HEK293 (cell line): ENCODE results near the gene UGT2B7.

ENCODE experiments used
- CTCF ChIA-PET: fragments of 350-600 bp; formaldehyde crosslinking; extraction: SDS; loops from one replicate; lab custom pipeline; 2021; ENCODE audit warnings: antibody characterized with exemption; lab: Yijun Ruan, JAX
- POLR2A ChIA-PET: fragments of 300-600 bp; formaldehyde crosslinking; extraction: SDS; loops from one replicate; lab custom pipeline; 2020; ENCODE audit warnings: antibody characterized with exemption, inconsistent platforms; lab: Yijun Ruan, JAX
- H3K27ac ChIP-seq: fragments of 200-500 bp; sonication (Bioruptor generic); 2 replicates; pipeline ENCODE4 v1.5.1; 2014; ENCODE audit warnings: low read depth, low read length, control low read depth, inconsistent platforms; ENCODE audit errors: extremely low read depth
- H3K36me3 ChIP-seq, 2 experiments: fragments of 200-500 bp in 1 of 2; sonication (Bioruptor generic) in 1 of 2; 1 replicate in 1 of 2; 2 replicates in 1 of 2; pipeline ENCODE4 v1.5.1; 2014 to 2017; ENCODE audit warnings: inconsistent platforms in 2 of 2, low read length in 2 of 2; ENCODE audit not compliant: control insufficient read depth in 2 of 2, insufficient read depth in 1 of 2
- H3K4me1 ChIP-seq: fragments of 200-500 bp; sonication (Bioruptor generic); 2 replicates; pipeline ENCODE4 v1.5.1; 2014; ENCODE audit warnings: mild to moderate bottlenecking, low read length, inconsistent platforms; ENCODE audit not compliant: control insufficient read depth, insufficient read depth
- H3K4me3 ChIP-seq: 2 replicates; pipeline ENCODE4 v1.5.1; 2011; ENCODE audit warnings: low read depth, mild to moderate bottlenecking, control low read depth, low read length, moderate library complexity
- H3K9me3 ChIP-seq: fragments of 200-500 bp; sonication (Bioruptor generic); 2 replicates; pipeline ENCODE4 v1.5.1; 2014; ENCODE audit warnings: low read depth, low read length, inconsistent platforms; ENCODE audit not compliant: control insufficient read depth, insufficient read depth
- MEIS1 ChIP-seq: sonication (generic); formaldehyde crosslinking; IDR thresholded peaks from 2 replicates; pipeline ENCODE4 v1.8.1; 2022; ENCODE audit warnings: missing genetic modification reagents, mild to moderate bottlenecking, borderline replicate concordance
- MYNN ChIP-seq: fragments of 450-650 bp; formaldehyde crosslinking; IDR thresholded peaks from 2 replicates; pipeline ENCODE4 v1.5.1; 2016; ENCODE audit warnings: missing biosample characterization, missing genetic modification characterization, borderline replicate concordance
- SP3 ChIP-seq: fragments of 450-650 bp; formaldehyde crosslinking; IDR thresholded peaks from 2 replicates; pipeline ENCODE4 v1.5.1; 2016; ENCODE audit warnings: missing biosample characterization, missing genetic modification characterization
- TRIM28 ChIP-seq: IDR thresholded peaks from 2 replicates; pipeline ENCODE4 v1.6.1; 2011; ENCODE audit warnings: low read length, control low read depth, borderline replicate concordance
- ZBTB21 ChIP-seq: fragments of 450-650 bp; formaldehyde crosslinking; IDR thresholded peaks from 2 replicates; pipeline ENCODE4 v1.5.1; 2017; ENCODE audit warnings: missing biosample characterization, missing genetic modification characterization
- ZIC2 ChIP-seq: fragments of 450-650 bp; formaldehyde crosslinking; IDR thresholded peaks from 2 replicates; pipeline ENCODE4 v1.5.1; 2016; ENCODE audit warnings: missing biosample characterization, missing genetic modification characterization
- ZNF112 ChIP-seq: fragments of 450-650 bp; formaldehyde crosslinking; IDR thresholded peaks from 2 replicates; pipeline ENCODE4 v1.5.0; 2017; ENCODE audit warnings: missing biosample characterization, missing genetic modification characterization
- ZNF114 ChIP-seq: fragments of 450-650 bp; formaldehyde crosslinking; IDR thresholded peaks from 2 replicates; pipeline ENCODE4 v1.5.0; 2017; ENCODE audit warnings: missing biosample characterization, missing genetic modification characterization
- ZNF133 ChIP-seq: fragments of 450-650 bp; formaldehyde crosslinking; IDR thresholded peaks from 2 replicates; pipeline ENCODE4 v1.5.1; 2016; ENCODE audit warnings: missing biosample characterization, missing genetic modification characterization
- ZNF155 ChIP-seq: fragments of 450-650 bp; formaldehyde crosslinking; IDR thresholded peaks from 2 replicates; pipeline ENCODE4 v1.5.1; 2016; ENCODE audit warnings: missing biosample characterization, missing genetic modification characterization
- ZNF37A ChIP-seq: fragments of 450-650 bp; IDR thresholded peaks from 2 replicates; pipeline ENCODE4 v1.5.1; 2018; ENCODE audit warnings: missing biosample characterization, missing genetic modification characterization
- ZNF561 ChIP-seq: fragments of 450-650 bp; IDR thresholded peaks from 2 replicates; pipeline ENCODE4 v1.5.1; 2018; ENCODE audit warnings: missing biosample characterization, missing genetic modification characterization, borderline replicate concordance
- ZNF623 ChIP-seq: fragments of 450-650 bp; formaldehyde crosslinking; IDR thresholded peaks from 2 replicates; pipeline ENCODE4 v1.5.1; 2016; ENCODE audit warnings: missing biosample characterization, missing genetic modification characterization
- ZNF626 ChIP-seq: fragments of 450-650 bp; sonication (Bioruptor Pico); formaldehyde crosslinking; IDR thresholded peaks from 2 replicates; pipeline ENCODE4 v1.5.1; 2018; ENCODE audit warnings: missing biosample characterization, missing genetic modification characterization, inconsistent platforms
- TF ChIP-seq, protein P1 (sequence below): fragments of 450-650 bp; formaldehyde crosslinking; IDR thresholded peaks from 2 replicates; pipeline ENCODE4 v1.5.0; 2017; ENCODE audit warnings: missing biosample characterization, missing genetic modification characterization, borderline replicate concordance
- TF ChIP-seq, protein P2 (sequence below): fragments of 450-650 bp; formaldehyde crosslinking; IDR thresholded peaks from 2 replicates; pipeline ENCODE4 v1.5.1; 2016; ENCODE audit warnings: missing biosample characterization, missing genetic modification characterization, low read depth
- TF ChIP-seq, protein P3 (sequence below): fragments of 450-650 bp; formaldehyde crosslinking; IDR thresholded peaks from 2 replicates; pipeline ENCODE4 v1.5.1; 2016; ENCODE audit warnings: missing biosample characterization, missing genetic modification characterization, borderline replicate concordance
- TF ChIP-seq, protein P4 (sequence below): fragments of 450-650 bp; formaldehyde crosslinking; IDR thresholded peaks from 2 replicates; pipeline ENCODE4 v1.5.1; 2017; ENCODE audit warnings: missing biosample characterization, missing genetic modification characterization
- TF ChIP-seq, protein P5 (sequence below): fragments of 450-650 bp; formaldehyde crosslinking; IDR thresholded peaks from 2 replicates; pipeline ENCODE4 v1.5.1; 2016; ENCODE audit warnings: missing biosample characterization, missing genetic modification characterization
- TF ChIP-seq, protein P6 (sequence below): fragments of 450-650 bp; formaldehyde crosslinking; IDR thresholded peaks from 2 replicates; pipeline ENCODE4 v1.5.1; 2017; ENCODE audit warnings: missing biosample characterization, missing genetic modification characterization

The UGT2B7 gene

DNA sequence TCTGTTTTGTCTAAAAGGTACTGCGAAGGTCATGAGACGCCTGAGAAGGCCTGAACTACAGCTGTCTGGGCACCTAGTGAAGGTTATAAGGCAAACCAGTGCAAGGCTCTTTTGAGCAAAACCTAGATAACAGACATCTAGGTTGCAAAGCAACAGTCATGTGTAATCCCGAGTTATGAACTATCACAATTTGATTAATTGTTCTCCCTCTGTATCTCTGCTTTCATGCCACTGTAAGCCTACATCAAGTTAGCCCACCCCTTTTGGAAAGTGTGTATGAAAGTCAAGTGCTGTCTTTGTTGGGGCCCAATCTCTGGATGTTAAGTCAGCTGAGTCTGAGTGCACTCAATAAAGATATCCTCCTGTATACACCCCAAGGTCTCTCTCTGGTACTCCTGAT, 31.9 kb upstream of the UGT2B7 start:
- CTCF ChIA-PET, result no interaction called here
- Histone ChIP-seq H3K36me3 (no peaks in the 10 kb centered on the region), H3K27ac (no peak overlapping the region), H3K4me3 (no peak overlapping the region), H3K9me3 (no peaks in the 10 kb centered on the region), H3K4me1 (no peaks in the 10 kb centered on the region)
- POLR2A ChIA-PET, result no interaction called here
- no peak for TF ChIP-seq ZNF112 (tag by site-specific recombination)
- no peak for TF ChIP-seq ZBTB21
- TF ChIP-seq ZNF561 (tag by site-specific recombination), result no peak
- no peak for TF ChIP-seq ZNF37A (tag by site-specific recombination)
- TF ChIP-seq ZNF155 (tag by site-specific recombination), result no peak
- TF ChIP-seq, protein P1, sequence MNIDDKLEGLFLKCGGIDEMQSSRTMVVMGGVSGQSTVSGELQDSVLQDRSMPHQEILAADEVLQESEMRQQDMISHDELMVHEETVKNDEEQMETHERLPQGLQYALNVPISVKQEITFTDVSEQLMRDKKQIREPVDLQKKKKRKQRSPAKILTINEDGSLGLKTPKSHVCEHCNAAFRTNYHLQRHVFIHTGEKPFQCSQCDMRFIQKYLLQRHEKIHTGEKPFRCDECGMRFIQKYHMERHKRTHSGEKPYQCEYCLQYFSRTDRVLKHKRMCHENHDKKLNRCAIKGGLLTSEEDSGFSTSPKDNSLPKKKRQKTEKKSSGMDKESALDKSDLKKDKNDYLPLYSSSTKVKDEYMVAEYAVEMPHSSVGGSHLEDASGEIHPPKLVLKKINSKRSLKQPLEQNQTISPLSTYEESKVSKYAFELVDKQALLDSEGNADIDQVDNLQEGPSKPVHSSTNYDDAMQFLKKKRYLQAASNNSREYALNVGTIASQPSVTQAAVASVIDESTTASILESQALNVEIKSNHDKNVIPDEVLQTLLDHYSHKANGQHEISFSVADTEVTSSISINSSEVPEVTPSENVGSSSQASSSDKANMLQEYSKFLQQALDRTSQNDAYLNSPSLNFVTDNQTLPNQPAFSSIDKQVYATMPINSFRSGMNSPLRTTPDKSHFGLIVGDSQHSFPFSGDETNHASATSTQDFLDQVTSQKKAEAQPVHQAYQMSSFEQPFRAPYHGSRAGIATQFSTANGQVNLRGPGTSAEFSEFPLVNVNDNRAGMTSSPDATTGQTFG (tag by site-specific recombination), result no peak
- no peak for TF ChIP-seq MYNN (tag by site-specific recombination)
- TF ChIP-seq ZNF623 (tag by site-specific recombination), result no peak
- TF ChIP-seq ZNF626, result no peak
- no peak for TF ChIP-seq ZIC2 (tag by site-specific recombination)
- TF ChIP-seq ZNF114 (tag by site-specific recombination), result no peak
- TF ChIP-seq TRIM28, result no peak
- TF ChIP-seq, protein P2, sequence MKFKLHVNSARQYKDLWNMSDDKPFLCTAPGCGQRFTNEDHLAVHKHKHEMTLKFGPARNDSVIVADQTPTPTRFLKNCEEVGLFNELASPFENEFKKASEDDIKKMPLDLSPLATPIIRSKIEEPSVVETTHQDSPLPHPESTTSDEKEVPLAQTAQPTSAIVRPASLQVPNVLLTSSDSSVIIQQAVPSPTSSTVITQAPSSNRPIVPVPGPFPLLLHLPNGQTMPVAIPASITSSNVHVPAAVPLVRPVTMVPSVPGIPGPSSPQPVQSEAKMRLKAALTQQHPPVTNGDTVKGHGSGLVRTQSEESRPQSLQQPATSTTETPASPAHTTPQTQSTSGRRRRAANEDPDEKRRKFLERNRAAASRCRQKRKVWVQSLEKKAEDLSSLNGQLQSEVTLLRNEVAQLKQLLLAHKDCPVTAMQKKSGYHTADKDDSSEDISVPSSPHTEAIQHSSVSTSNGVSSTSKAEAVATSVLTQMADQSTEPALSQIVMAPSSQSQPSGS (tag by site-specific recombination), result no peak
- TF ChIP-seq, protein P3, sequence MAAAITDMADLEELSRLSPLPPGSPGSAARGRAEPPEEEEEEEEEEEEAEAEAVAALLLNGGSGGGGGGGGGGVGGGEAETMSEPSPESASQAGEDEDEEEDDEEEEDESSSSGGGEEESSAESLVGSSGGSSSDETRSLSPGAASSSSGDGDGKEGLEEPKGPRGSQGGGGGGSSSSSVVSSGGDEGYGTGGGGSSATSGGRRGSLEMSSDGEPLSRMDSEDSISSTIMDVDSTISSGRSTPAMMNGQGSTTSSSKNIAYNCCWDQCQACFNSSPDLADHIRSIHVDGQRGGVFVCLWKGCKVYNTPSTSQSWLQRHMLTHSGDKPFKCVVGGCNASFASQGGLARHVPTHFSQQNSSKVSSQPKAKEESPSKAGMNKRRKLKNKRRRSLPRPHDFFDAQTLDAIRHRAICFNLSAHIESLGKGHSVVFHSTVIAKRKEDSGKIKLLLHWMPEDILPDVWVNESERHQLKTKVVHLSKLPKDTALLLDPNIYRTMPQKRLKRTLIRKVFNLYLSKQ (tag by site-specific recombination), result no peak

DNA sequence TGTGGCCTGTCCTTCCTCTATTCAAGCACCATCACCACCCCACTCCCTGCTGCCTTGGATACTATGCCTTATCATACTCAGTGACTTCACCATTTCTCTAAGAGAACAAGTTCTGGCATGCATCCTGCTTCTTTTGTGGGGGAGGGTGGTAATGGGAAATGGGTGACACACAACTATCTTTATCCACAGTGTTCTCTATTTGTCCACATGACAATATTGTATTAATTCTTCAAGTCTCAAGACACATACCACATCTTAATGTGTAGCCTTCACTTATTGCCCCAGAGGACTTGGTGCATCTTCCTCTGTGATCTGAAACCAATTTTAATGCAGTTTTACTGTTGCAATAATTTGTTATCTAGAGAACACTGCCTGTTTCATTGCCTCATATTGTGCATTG, 29.3 kb upstream of the UGT2B7 start:
- Histone ChIP-seq H3K27ac (no peak overlapping the region), H3K9me3 (no peaks in the 10 kb centered on the region), H3K4me1 (no peaks in the 10 kb centered on the region), H3K36me3 (no peaks in the 10 kb centered on the region), H3K4me3 (no peak overlapping the region)
- POLR2A ChIA-PET, result no interaction called here
- TF ChIP-seq, protein P4, sequence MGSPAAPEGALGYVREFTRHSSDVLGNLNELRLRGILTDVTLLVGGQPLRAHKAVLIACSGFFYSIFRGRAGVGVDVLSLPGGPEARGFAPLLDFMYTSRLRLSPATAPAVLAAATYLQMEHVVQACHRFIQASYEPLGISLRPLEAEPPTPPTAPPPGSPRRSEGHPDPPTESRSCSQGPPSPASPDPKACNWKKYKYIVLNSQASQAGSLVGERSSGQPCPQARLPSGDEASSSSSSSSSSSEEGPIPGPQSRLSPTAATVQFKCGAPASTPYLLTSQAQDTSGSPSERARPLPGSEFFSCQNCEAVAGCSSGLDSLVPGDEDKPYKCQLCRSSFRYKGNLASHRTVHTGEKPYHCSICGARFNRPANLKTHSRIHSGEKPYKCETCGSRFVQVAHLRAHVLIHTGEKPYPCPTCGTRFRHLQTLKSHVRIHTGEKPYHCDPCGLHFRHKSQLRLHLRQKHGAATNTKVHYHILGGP (tag by site-specific recombination), result no peak
- TF ChIP-seq ZNF133 (tag by site-specific recombination), result no peak
- TF ChIP-seq, protein P2 (tag by site-specific recombination), result no peak
- TF ChIP-seq, protein P5, sequence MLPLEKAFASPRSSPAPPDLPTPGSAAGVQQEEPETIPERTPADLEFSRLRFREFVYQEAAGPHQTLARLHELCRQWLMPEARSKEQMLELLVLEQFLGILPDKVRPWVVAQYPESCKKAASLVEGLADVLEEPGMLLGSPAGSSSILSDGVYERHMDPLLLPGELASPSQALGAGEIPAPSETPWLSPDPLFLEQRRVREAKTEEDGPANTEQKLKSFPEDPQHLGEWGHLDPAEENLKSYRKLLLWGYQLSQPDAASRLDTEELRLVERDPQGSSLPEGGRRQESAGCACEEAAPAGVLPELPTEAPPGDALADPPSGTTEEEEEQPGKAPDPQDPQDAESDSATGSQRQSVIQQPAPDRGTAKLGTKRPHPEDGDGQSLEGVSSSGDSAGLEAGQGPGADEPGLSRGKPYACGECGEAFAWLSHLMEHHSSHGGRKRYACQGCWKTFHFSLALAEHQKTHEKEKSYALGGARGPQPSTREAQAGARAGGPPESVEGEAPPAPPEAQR (tag by site-specific recombination), result no peak
- no peak for TF ChIP-seq MEIS1
- TF ChIP-seq SP3 (tag by site-specific recombination), result no peak
- TF ChIP-seq, protein P6, sequence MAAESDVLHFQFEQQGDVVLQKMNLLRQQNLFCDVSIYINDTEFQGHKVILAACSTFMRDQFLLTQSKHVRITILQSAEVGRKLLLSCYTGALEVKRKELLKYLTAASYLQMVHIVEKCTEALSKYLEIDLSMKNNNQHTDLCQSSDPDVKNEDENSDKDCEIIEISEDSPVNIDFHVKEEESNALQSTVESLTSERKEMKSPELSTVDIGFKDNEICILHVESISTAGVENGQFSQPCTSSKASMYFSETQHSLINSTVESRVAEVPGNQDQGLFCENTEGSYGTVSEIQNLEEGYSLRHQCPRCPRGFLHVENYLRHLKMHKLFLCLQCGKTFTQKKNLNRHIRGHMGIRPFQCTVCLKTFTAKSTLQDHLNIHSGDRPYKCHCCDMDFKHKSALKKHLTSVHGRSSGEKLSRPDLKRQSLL (tag by site-specific recombination), result no peak
- CTCF ChIA-PET, result no interaction called here
